Kidney (tissue), 14 donors: ENCODE results near the gene NDUFC1. TPM values are rescaled to one million over a fixed set of nuclear protein-coding genes. Genes with fewer than 3 reads are reported as not detected.
"Not testable (repeated sequence)": the region's sequence is repeated elsewhere in the genome, so short reads cannot be mapped to it uniquely, and the experiment has no call there.

Experiments used
- DNase-seq, 5 donors: peaks; one replicate each; pipeline ENCODE4 v3.0.0-alpha.2; 2013 to 2020
- FAIRE-seq: peaks from 2 replicates; lab custom pipeline; 2012; peaks lifted over from hg19 to GRCh38; lab: Jason Lieb, UNC
- H3K27ac ChIP-seq, 2 donors: one replicate each; pipeline ENCODE4 v1.7.0; 2013; ENCODE audit warnings: low read depth in 2 of 2, low read length in 2 of 2, inconsistent platforms in 1 of 2
- H3K27me3 ChIP-seq: one replicate; pipeline ENCODE4 v1.7.1; 2013; ENCODE audit warnings: low read length, inconsistent platforms; ENCODE audit not compliant: control insufficient read depth, insufficient read depth
- H3K36me3 ChIP-seq, 3 donors: one replicate each; pipeline versions ENCODE4 v1.7.0 to v1.7.1; 2013; ENCODE audit warnings: low read length in 3 of 3, control low read depth in 1 of 3, inconsistent platforms in 1 of 3; ENCODE audit not compliant: insufficient read depth in 3 of 3, control insufficient read depth in 2 of 3
- H3K4me1 ChIP-seq, 3 donors: one replicate each; pipeline versions ENCODE4 v1.7.0 to v1.7.1; 2013; ENCODE audit warnings: low read length in 3 of 3, inconsistent platforms in 1 of 3, low read depth in 1 of 3; ENCODE audit not compliant: control insufficient read depth in 2 of 3, insufficient read depth in 2 of 3
- H3K4me3 ChIP-seq, 3 donors: one replicate each; pipeline versions ENCODE4 v1.7.0 to v1.8.1; 2013; ENCODE audit warnings: low read length in 3 of 3, control low read depth in 1 of 3, inconsistent platforms in 1 of 3
- H3K9ac ChIP-seq, 3 donors: one replicate each; pipeline versions ENCODE4 v1.7.0 to v1.7.1; 2013; ENCODE audit warnings: low read length in 3 of 3, control low read depth in 1 of 3, inconsistent platforms in 1 of 3
- H3K9me3 ChIP-seq, 3 donors: one replicate each; pipeline versions ENCODE4 v1.7.0 to v1.7.1; 2013; ENCODE audit warnings: low read length in 3 of 3, control low read depth in 1 of 3, inconsistent platforms in 1 of 3; ENCODE audit not compliant: control insufficient read depth in 2 of 3, insufficient read depth in 1 of 3
- intact Hi-C: fragments of 100-400 bp; cut with DNase I; formaldehyde crosslinking; loops from one replicate; pipeline ENCODE4 v1.11.1; 2022
- polyA plus RNA-seq: library from polyadenylated mRNA; stranded (reverse); fragments of 350-450 nt; fragmentation: Illumina TruSeq; extraction: RNeasy Lipid Tissue Mini Kit (QIAGEN cat#74804); gene quantifications from one replicate; pipeline ENCODE4 v1.2.3, GENCODE V29; 2014; ENCODE audit warnings: low read depth, low replicate concordance; ENCODE audit not compliant: insufficient read depth
- total RNA-seq: library from RNA; stranded (reverse); fragmentation: NEBNext Ultra II Directional; extraction: Animal tissue kit (Norgen Biotek cat#: 25700); gene quantifications from one replicate; pipeline ENCODE4 v1.2.1, GENCODE V29; 2021
- TF ChIP-seq, protein P1 (sequence below): IDR thresholded peaks from 3 replicates; pipeline ENCODE4 v1.5.1; 2012; ENCODE audit warnings: mild to moderate bottlenecking, moderate library complexity, borderline replicate concordance; ENCODE audit not compliant: insufficient read depth; ENCODE audit errors: extremely low read depth
- donor health status: control.
- donor health status: control.
- donor health status: control.
- donor health status: control.
- donor health status: control.
- donor health status: DM: yes; HTN: yes; CAD: no.
- donor health status: Normal renal cell carcinoma (clear cell type).

The NDUFC1 gene
- total and polyA plus RNA-seq, 2 donors from 2014 or later, result 75.9 to 378 TPM

DNA sequence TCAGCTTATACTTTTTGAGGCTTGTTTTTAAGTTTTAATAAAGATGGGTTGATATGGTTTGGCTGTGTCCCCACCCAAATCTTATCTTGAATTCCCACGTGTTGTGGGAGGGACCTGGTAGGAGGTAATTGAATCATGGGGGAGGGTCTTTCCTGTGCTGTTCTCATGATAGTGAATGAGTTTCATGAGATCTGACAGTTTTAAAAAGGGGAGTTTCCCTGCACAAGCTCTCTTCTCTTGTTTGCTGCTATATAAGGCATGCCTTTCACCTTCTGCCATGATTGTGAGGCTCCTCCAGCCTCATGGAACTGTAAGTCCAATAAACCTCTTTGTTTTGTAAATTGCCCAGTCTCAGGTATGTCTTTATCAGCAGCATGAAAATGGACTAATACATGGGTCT, 19.8 kb upstream of the NDUFC1 start:
- H3K9me3 ChIP-seq, H3K9ac ChIP-seq, H3K4me3 ChIP-seq, FAIRE-seq, intact Hi-C loops, H3K27me3 ChIP-seq, DNase-seq, H3K36me3 ChIP-seq, H3K27ac ChIP-seq, H3K4me1 ChIP-seq: not testable (repeated sequence)

DNA sequence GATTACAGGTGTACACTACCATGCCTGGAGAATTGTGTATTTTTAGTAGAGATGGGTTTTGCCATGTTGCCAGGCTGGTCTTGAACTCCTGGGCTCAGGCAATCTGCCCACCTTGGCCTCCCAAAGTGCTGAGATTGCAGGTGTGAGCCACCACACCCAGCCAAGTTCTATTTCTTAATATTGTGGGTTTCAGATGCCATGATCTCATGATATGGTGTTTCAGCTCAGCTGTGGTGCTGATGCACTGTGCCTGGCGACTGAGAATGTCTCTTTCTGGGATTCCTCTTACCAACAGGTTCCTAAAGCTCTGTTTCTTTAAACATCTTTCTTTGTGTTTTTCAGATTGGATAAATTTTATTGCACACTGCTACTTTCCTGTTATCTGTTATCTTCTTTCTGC, 17.3 kb upstream of the NDUFC1 start:
- Histone ChIP-seq H3K36me3 (no peaks in the 10 kb centered on the region), H3K9me3 (no peaks in the 10 kb centered on the region), H3K4me3 (no peak overlapping the region), H3K4me1 (peaks cover 0 to 9% (median 0%) of the 10 kb centered on the region in 3 donors), H3K27ac (no peak overlapping the region), H3K27me3 (no peaks in the 10 kb centered on the region), H3K9ac (no peak overlapping the region)
- DNase-seq, result no peak
- FAIRE-seq, result no peak
- TF ChIP-seq, protein P1, sequence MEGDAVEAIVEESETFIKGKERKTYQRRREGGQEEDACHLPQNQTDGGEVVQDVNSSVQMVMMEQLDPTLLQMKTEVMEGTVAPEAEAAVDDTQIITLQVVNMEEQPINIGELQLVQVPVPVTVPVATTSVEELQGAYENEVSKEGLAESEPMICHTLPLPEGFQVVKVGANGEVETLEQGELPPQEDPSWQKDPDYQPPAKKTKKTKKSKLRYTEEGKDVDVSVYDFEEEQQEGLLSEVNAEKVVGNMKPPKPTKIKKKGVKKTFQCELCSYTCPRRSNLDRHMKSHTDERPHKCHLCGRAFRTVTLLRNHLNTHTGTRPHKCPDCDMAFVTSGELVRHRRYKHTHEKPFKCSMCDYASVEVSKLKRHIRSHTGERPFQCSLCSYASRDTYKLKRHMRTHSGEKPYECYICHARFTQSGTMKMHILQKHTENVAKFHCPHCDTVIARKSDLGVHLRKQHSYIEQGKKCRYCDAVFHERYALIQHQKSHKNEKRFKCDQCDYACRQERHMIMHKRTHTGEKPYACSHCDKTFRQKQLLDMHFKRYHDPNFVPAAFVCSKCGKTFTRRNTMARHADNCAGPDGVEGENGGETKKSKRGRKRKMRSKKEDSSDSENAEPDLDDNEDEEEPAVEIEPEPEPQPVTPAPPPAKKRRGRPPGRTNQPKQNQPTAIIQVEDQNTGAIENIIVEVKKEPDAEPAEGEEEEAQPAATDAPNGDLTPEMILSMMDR, result no peak
- intact Hi-C loops, result no loop called here

DNA sequence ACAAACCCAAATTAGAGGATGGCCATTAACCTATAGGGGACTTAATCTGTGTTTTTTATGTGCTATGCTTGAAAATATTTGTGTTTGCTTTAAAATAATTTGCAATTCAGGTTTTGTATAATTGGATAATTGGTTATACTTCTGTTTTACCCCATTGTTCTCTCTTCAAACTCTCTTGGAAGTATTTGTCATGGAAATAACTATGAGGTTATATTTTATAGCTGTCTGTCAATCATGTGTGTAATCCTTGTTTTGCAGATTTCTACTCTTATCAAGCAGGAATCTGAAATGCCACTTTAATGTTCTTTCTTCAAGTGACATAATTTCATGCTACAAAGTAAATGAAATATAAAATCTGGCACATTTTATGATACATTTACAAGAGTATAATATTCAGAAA, 15.4 kb upstream of the NDUFC1 start:
- no peak overlapping the region for H3K9ac ChIP-seq
- H3K27me3 ChIP-seq, result no peaks in the 10 kb centered on the region
- no peaks in the 10 kb centered on the region for H3K36me3 ChIP-seq
- H3K27ac ChIP-seq, result no peak overlapping the region
- TF ChIP-seq, protein P1, result no peak
- peaks cover 0 to 5% (median 0%) of the 10 kb centered on the region in 3 donors for H3K4me1 ChIP-seq
- intact Hi-C loops, result no loop called here
- FAIRE-seq (no peak), DNase-seq (no peak)
- H3K9me3 ChIP-seq, result no peaks in the 10 kb centered on the region
- no peak overlapping the region for H3K4me3 ChIP-seq

DNA sequence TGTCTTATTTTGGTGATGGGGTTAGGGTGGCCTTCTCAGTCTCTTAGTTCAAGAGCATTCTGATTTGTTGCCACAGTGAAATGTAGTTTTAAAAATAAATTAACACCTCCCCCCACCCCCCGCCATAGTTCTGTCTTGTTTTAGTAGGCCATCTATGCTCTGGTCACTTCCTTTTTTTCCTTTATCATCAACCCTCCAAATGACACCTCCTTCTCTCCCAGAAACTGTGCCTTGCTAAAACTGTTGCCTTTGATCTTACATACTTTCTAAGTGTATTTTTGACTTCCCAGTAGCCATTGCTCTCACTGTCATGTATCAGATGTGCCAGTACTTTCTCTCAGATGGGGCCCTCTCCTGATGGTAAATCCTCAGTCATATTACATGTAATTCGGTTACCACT, 14.5 kb upstream of the NDUFC1 start:
- Histone ChIP-seq H3K27me3 (no peaks in the 10 kb centered on the region), H3K36me3 (no peaks in the 10 kb centered on the region), H3K4me3 (no peak overlapping the region), H3K9ac (no peak overlapping the region), H3K4me1 (peaks cover 0 to 5% (median 0%) of the 10 kb centered on the region in 3 donors), H3K27ac (no peak overlapping the region), H3K9me3 (no peaks in the 10 kb centered on the region)
- no peak for DNase-seq
- no peak for FAIRE-seq
- intact Hi-C loops, result no loop called here
- TF ChIP-seq, protein P1, result no peak
